ENCODE measurements around the gene NUTM1.
"Not testable (repeated sequence)": the region's sequence is repeated elsewhere in the genome, so short reads cannot be mapped to it uniquely, and the experiment has no call there.

NUTM1 gene

GRCh38 chr15:34352996-34353395, 9.9 kb downstream of the NUTM1 start:
- H3K36me3 ChIP-seq (ENCODE audit: insufficient read depth, low read length); H3K27me3 ChIP-seq (ENCODE audit: insufficient read depth, low read length); H3K79me2 ChIP-seq (ENCODE audit: control insufficient read depth, insufficient read depth, low read length, unreplicated experiment); H3K27ac ChIP-seq (ENCODE audit: low read depth, low read length); H3K4me1 ChIP-seq (ENCODE audit: control insufficient read depth, insufficient read depth, low read length, unreplicated experiment); H3K4me3 ChIP-seq (ENCODE audit: low read depth, low read length); H2AFZ ChIP-seq (ENCODE audit: low read length, unreplicated experiment): not testable (repeated sequence)

GRCh38 chr15:34353627-34354026, 10.5 kb downstream of the NUTM1 start:
- H3K27ac ChIP-seq (ENCODE audit: low read depth, low read length), result no peak overlapping the region
- no peaks in the 10 kb centered on the region for H3K4me1 ChIP-seq (ENCODE audit: control insufficient read depth, insufficient read depth, low read length, unreplicated experiment)
- H3K27me3 ChIP-seq (ENCODE audit: insufficient read depth, low read length), result no peaks in the 10 kb centered on the region
- H2AFZ ChIP-seq (ENCODE audit: low read length, unreplicated experiment), result no peak overlapping the region
- peaks cover 4% of the 10 kb centered on the region; the same call in 1 of the 2 replicates for H3K36me3 ChIP-seq (ENCODE audit: insufficient read depth, low read length)
- no peak overlapping the region for H3K4me3 ChIP-seq (ENCODE audit: low read depth, low read length)
- H3K79me2 ChIP-seq (ENCODE audit: control insufficient read depth, insufficient read depth, low read length, unreplicated experiment), result no peaks in the 10 kb centered on the region

DNA sequence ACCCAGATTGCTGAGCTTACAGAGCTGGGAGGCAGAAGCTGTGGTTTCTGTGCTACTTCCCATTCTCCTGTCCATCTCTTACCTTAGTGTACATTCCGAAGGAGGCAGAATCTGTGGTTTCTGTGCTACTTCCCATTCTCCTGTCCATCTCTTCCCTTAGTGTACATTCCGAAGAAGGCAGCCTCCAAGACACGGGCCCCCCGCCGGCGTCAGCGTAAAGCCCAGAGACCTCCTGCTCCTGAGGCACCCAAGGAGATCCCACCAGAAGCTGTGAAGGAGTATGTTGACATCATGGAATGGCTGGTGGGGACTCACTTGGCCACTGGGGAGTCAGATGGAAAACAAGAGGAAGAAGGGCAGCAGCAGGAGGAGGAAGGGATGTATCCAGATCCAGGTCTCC, 11.2 kb downstream of the NUTM1 start:
- Histone ChIP-seq H2AFZ (ENCODE audit: low read length, unreplicated experiment) (no peak overlapping the region), H3K27ac (ENCODE audit: low read depth, low read length) (no peak overlapping the region), H3K27me3 (ENCODE audit: insufficient read depth, low read length) (no peaks in the 10 kb centered on the region), H3K4me3 (ENCODE audit: low read depth, low read length) (no peak overlapping the region), H3K36me3 (ENCODE audit: insufficient read depth, low read length) (peaks cover 4% of the 10 kb centered on the region; the same call in 1 of the 2 replicates), H3K79me2 (ENCODE audit: control insufficient read depth, insufficient read depth, low read length, unreplicated experiment) (no peaks in the 10 kb centered on the region), H3K4me1 (ENCODE audit: control insufficient read depth, insufficient read depth, low read length, unreplicated experiment) (peaks cover 1% of the 10 kb centered on the region)

GRCh38 chr15:34355241-34355640, 12.1 kb downstream of the NUTM1 start:
- peaks cover 7% of the 10 kb centered on the region for H3K4me1 ChIP-seq (ENCODE audit: control insufficient read depth, insufficient read depth, low read length, unreplicated experiment)
- no peak overlapping the region for H3K4me3 ChIP-seq (ENCODE audit: low read depth, low read length)
- H3K27ac ChIP-seq (ENCODE audit: low read depth, low read length), result no peak overlapping the region
- no peak overlapping the region for H2AFZ ChIP-seq (ENCODE audit: low read length, unreplicated experiment)
- peaks cover 4% of the 10 kb centered on the region; the same call in 1 of the 2 replicates for H3K36me3 ChIP-seq (ENCODE audit: insufficient read depth, low read length)
- no peaks in the 10 kb centered on the region for H3K27me3 ChIP-seq (ENCODE audit: insufficient read depth, low read length)
- no peaks in the 10 kb centered on the region for H3K79me2 ChIP-seq (ENCODE audit: control insufficient read depth, insufficient read depth, low read length, unreplicated experiment)

GRCh38 chr15:34357653-34358052, 14.5 kb downstream of the NUTM1 start:
- peaks cover 4% of the 10 kb centered on the region; the same call in 1 of the 2 replicates for H3K36me3 ChIP-seq (ENCODE audit: insufficient read depth, low read length)
- no peak overlapping the region for H3K27ac ChIP-seq (ENCODE audit: low read depth, low read length)
- no peak overlapping the region for H3K4me3 ChIP-seq (ENCODE audit: low read depth, low read length)
- H3K27me3 ChIP-seq (ENCODE audit: insufficient read depth, low read length), result no peaks in the 10 kb centered on the region
- H2AFZ ChIP-seq (ENCODE audit: low read length, unreplicated experiment), result no peak overlapping the region
- peaks cover 21% of the 10 kb centered on the region for H3K4me1 ChIP-seq (ENCODE audit: control insufficient read depth, insufficient read depth, low read length, unreplicated experiment)
- H3K79me2 ChIP-seq (ENCODE audit: control insufficient read depth, insufficient read depth, low read length, unreplicated experiment), result no peaks in the 10 kb centered on the region

- Histone ChIP-seq H2AFZ (ENCODE audit: low read length, unreplicated experiment) (no peak overlapping the region), H3K79me2 (ENCODE audit: control insufficient read depth, insufficient read depth, low read length, unreplicated experiment) (no peaks in the 10 kb centered on the region), H3K27ac (ENCODE audit: low read depth, low read length) (no peak overlapping the region), H3K4me3 (ENCODE audit: low read depth, low read length) (no peak overlapping the region), H3K4me1 (ENCODE audit: control insufficient read depth, insufficient read depth, low read length, unreplicated experiment) (peaks cover 24% of the 10 kb centered on the region), H3K36me3 (ENCODE audit: insufficient read depth, low read length) (peaks cover 4% of the 10 kb centered on the region; the same call in 1 of the 2 replicates), H3K27me3 (ENCODE audit: insufficient read depth, low read length) (no peaks in the 10 kb centered on the region)
Observed at GRCh38 chr15:34358367-34358766, 15.3 kb downstream of the NUTM1 start.

DNA sequence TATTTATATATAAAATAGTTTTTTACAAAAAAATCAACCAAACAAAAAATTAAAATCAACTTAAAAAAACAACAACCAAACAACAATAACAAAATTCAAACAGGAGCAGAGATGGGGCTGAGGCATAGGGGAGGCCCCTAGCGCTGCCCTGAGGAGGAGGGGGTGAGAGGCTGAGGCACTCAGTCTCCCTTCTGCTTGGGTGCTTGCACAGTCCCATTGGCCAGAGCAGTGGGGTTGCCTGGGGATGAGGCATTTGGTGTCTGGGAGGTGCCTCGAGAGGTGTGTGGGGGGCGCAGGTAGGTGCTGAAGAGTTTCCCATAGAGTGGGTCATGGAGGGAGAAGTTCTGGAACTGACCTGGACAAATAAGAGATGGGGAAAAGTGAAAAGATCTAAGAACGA, 15.8 kb downstream of the NUTM1 start:
- no peaks in the 10 kb centered on the region for H3K79me2 ChIP-seq (ENCODE audit: control insufficient read depth, insufficient read depth, low read length, unreplicated experiment)
- H3K4me1 ChIP-seq (ENCODE audit: control insufficient read depth, insufficient read depth, low read length, unreplicated experiment), result peaks cover 24% of the 10 kb centered on the region
- H3K4me3 ChIP-seq (ENCODE audit: low read depth, low read length), result no peak overlapping the region
- peaks cover 4% of the 10 kb centered on the region; the same call in 1 of the 2 replicates for H3K36me3 ChIP-seq (ENCODE audit: insufficient read depth, low read length)
- no peaks in the 10 kb centered on the region for H3K27me3 ChIP-seq (ENCODE audit: insufficient read depth, low read length)
- no peak overlapping the region for H3K27ac ChIP-seq (ENCODE audit: low read depth, low read length)
- no peak overlapping the region for H2AFZ ChIP-seq (ENCODE audit: low read length, unreplicated experiment)

GRCh38 chr15:34359416-34359815, 16.3 kb downstream of the NUTM1 start:
- H3K27ac ChIP-seq (ENCODE audit: low read depth, low read length), result no peak overlapping the region
- no peak overlapping the region for H3K4me3 ChIP-seq (ENCODE audit: low read depth, low read length)
- peaks cover 24% of the 10 kb centered on the region for H3K4me1 ChIP-seq (ENCODE audit: control insufficient read depth, insufficient read depth, low read length, unreplicated experiment)
- no peak overlapping the region for H2AFZ ChIP-seq (ENCODE audit: low read length, unreplicated experiment)
- H3K27me3 ChIP-seq (ENCODE audit: insufficient read depth, low read length), result no peaks in the 10 kb centered on the region
- H3K79me2 ChIP-seq (ENCODE audit: control insufficient read depth, insufficient read depth, low read length, unreplicated experiment), result no peaks in the 10 kb centered on the region
- H3K36me3 ChIP-seq (ENCODE audit: insufficient read depth, low read length), result peaks cover 4% of the 10 kb centered on the region; the same call in 1 of the 2 replicates

DNA sequence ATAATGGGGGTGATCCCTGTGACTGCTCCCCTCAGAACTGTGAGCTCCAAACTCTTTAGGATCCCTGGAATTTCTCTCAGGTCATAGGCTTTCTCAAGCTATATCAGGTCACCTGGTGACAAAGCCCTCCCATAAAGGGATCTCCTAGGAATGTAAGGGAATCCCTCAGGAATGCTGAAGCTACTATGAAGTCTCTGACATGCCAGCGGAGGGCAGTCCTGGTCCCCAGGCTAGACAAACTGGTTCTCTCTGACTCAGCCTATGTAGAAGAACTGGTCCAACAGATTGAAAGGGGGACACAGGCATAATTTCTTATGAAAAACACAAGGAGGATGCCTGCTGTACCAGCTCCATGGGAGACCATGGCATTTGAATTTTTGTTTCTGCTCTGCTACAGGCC, 17.2 kb downstream of the NUTM1 start:
- Histone ChIP-seq H3K36me3 (ENCODE audit: insufficient read depth, low read length) (peaks cover 4% of the 10 kb centered on the region; the same call in 1 of the 2 replicates), H3K4me1 (ENCODE audit: control insufficient read depth, insufficient read depth, low read length, unreplicated experiment) (peaks cover 30% of the 10 kb centered on the region), H3K79me2 (ENCODE audit: control insufficient read depth, insufficient read depth, low read length, unreplicated experiment) (peaks cover under 1% of the 10 kb centered on the region), H2AFZ (ENCODE audit: low read length, unreplicated experiment) (no peak overlapping the region), H3K27ac (ENCODE audit: low read depth, low read length) (no peak overlapping the region), H3K4me3 (ENCODE audit: low read depth, low read length) (no peak overlapping the region), H3K27me3 (ENCODE audit: insufficient read depth, low read length) (no peaks in the 10 kb centered on the region)

DNA sequence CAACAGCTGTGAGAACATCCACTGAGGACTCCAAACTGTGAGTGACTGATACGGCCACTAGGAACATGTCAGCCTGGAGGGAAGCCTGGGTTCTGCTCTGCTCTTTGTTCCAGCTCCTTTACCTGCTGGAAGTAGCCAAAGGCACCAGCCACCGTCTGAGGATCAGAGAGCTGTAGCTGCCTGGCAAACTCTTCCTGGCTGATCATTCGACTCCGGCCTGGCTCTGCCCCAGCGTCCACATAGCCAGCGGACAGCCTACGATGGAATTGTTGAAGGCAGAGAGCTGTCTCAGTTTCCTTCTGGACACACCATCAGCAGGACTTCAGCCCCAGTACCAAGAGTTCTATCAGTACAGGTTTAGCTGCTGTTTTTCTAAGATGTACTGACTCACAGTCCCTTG, 18.2 kb downstream of the NUTM1 start:
- no peak overlapping the region for H2AFZ ChIP-seq (ENCODE audit: low read length, unreplicated experiment)
- no peak overlapping the region for H3K4me3 ChIP-seq (ENCODE audit: low read depth, low read length)
- no peak overlapping the region for H3K27ac ChIP-seq (ENCODE audit: low read depth, low read length)
- H3K27me3 ChIP-seq (ENCODE audit: insufficient read depth, low read length), result no peaks in the 10 kb centered on the region
- peaks cover 11% of the 10 kb centered on the region for H3K79me2 ChIP-seq (ENCODE audit: control insufficient read depth, insufficient read depth, low read length, unreplicated experiment)
- H3K36me3 ChIP-seq (ENCODE audit: insufficient read depth, low read length), result peaks cover 4% of the 10 kb centered on the region; the same call in 1 of the 2 replicates
- peaks cover 38% of the 10 kb centered on the region for H3K4me1 ChIP-seq (ENCODE audit: control insufficient read depth, insufficient read depth, low read length, unreplicated experiment)

- no peak overlapping the region for H3K4me3 ChIP-seq (ENCODE audit: low read depth, low read length)
- no peak overlapping the region for H2AFZ ChIP-seq (ENCODE audit: low read length, unreplicated experiment)
- H3K36me3 ChIP-seq (ENCODE audit: insufficient read depth, low read length), result peaks cover 1% of the 10 kb centered on the region; the same call in 1 of the 2 replicates
- H3K4me1 ChIP-seq (ENCODE audit: control insufficient read depth, insufficient read depth, low read length, unreplicated experiment), result peaks cover 38% of the 10 kb centered on the region
- peaks cover 11% of the 10 kb centered on the region for H3K79me2 ChIP-seq (ENCODE audit: control insufficient read depth, insufficient read depth, low read length, unreplicated experiment)
- no peak overlapping the region for H3K27ac ChIP-seq (ENCODE audit: low read depth, low read length)
- H3K27me3 ChIP-seq (ENCODE audit: insufficient read depth, low read length), result no peaks in the 10 kb centered on the region
Observed at GRCh38 chr15:34362047-34362773, 19.1 kb downstream of the NUTM1 start.
